HEK293 (cell line): ENCODE results near the gene SHROOM4.

Experiments used
- CTCF ChIP-seq: fragments of 450-650 bp; formaldehyde crosslinking; IDR thresholded peaks from 2 replicates; pipeline ENCODE4 v1.5.1; 2016; ENCODE audit warnings: missing biosample characterization, missing genetic modification characterization
- MEIS1 ChIP-seq: sonication (generic); formaldehyde crosslinking; IDR thresholded peaks from 2 replicates; pipeline ENCODE4 v1.8.1; 2022; ENCODE audit warnings: missing genetic modification reagents, mild to moderate bottlenecking, borderline replicate concordance
- ZEB2 ChIP-seq: fragments of 450-650 bp; formaldehyde crosslinking; IDR thresholded peaks from 2 replicates; pipeline ENCODE4 v1.5.1; 2016; ENCODE audit warnings: missing biosample characterization, missing genetic modification characterization
- ZNF274 ChIP-seq, 2 experiments: fragments of 200-500 bp in 1 of 2; fragments of 450-650 bp in 1 of 2; sonication (Bioruptor generic) in 1 of 2; formaldehyde crosslinking in 1 of 2; IDR thresholded peaks; 2 replicates each; pipeline versions ENCODE4 v1.5.1 to v1.6.1; 2014 to 2016; ENCODE audit warnings: borderline replicate concordance in 1 of 2, inconsistent platforms in 1 of 2, low read length in 1 of 2, missing biosample characterization in 1 of 2, missing genetic modification characterization in 1 of 2
- ZNF404 ChIP-seq: fragments of 450-650 bp; formaldehyde crosslinking; IDR thresholded peaks from 2 replicates; pipeline ENCODE4 v1.5.1; 2017; ENCODE audit warnings: missing biosample characterization, missing genetic modification characterization
- ZNF558 ChIP-seq: fragments of 450-650 bp; formaldehyde crosslinking; IDR thresholded peaks from 2 replicates; pipeline ENCODE4 v1.5.1; 2016; ENCODE audit warnings: missing biosample characterization, missing genetic modification characterization
- ZNF561 ChIP-seq: fragments of 450-650 bp; IDR thresholded peaks from 2 replicates; pipeline ENCODE4 v1.5.1; 2018; ENCODE audit warnings: missing biosample characterization, missing genetic modification characterization, borderline replicate concordance
- ZNF654 ChIP-seq: fragments of 450-650 bp; formaldehyde crosslinking; IDR thresholded peaks from 2 replicates; pipeline ENCODE4 v1.5.1; 2016; ENCODE audit warnings: low read depth, missing biosample characterization, missing genetic modification characterization

GRCh38 chrX:50853399-50853798 lies 39.4 kb upstream of the SHROOM4 start:
- TF ChIP-seq CTCF: no peak
- no peak for TF ChIP-seq ZNF274 (IDR thresholded peaks at IDR 0.05; ENCODE audit: low read length)
- TF ChIP-seq ZNF274 (tag by site-specific recombination; IDR thresholded peaks at IDR 0.05; ENCODE audit: borderline replicate concordance): no peak
- TF ChIP-seq ZNF558 (tag by site-specific recombination): no peak
- no peak for TF ChIP-seq ZNF404 (tag by site-specific recombination)
- TF ChIP-seq ZEB2 (tag by site-specific recombination): no peak
- TF ChIP-seq ZNF654 (tag by site-specific recombination): no peak
- TF ChIP-seq ZNF561 (tag by site-specific recombination): no peak
- TF ChIP-seq MEIS1 (CRISPR knock-in tag): no peak
